AG08395 (cell line): ENCODE measurements around the gene PRDM16.

Experiments
- DNase-seq: peaks from one replicate; pipeline ENCODE4 v3.0.0; 2012; ENCODE audit warnings: mixed read lengths, low spot score

The PRDM16 gene

GRCh38 chr1:3244025-3244926, 175.3 kb downstream of the PRDM16 start:
- DNase-seq: no peak

GRCh38 chr1:3244927-3245315, 175.9 kb downstream of the PRDM16 start:
- DNase-seq: peak; percentile 34

- DNase-seq: no peak
These were observed 176.3 kb downstream of the PRDM16 start for GRCh38 chr1:3245344-3245743.

GRCh38 chr1:3245768-3246167, 176.8 kb downstream of the PRDM16 start:
- no peak for DNase-seq

- no peak for DNase-seq
These were observed 177.2 kb downstream of the PRDM16 start for GRCh38 chr1:3246251-3246650.

- no peak for DNase-seq
These were observed 178.6 kb downstream of the PRDM16 start for GRCh38 chr1:3247521-3248121.

GRCh38 chr1:3248155-3249141, 179.4 kb downstream of the PRDM16 start:
- no peak for DNase-seq

- no peak for DNase-seq
These were observed 180.2 kb downstream of the PRDM16 start for GRCh38 chr1:3249231-3249630.

GRCh38 chr1:3249631-3250501, 180.9 kb downstream of the PRDM16 start:
- DNase-seq: no peak

- DNase-seq: no peak
These were observed 181.6 kb downstream of the PRDM16 start for GRCh38 chr1:3250624-3251023.

- no peak for DNase-seq
These were observed 182.2 kb downstream of the PRDM16 start for GRCh38 chr1:3251099-3251806.

- DNase-seq: no peak
These were observed 182.9 kb downstream of the PRDM16 start for GRCh38 chr1:3251807-3252428.

GRCh38 chr1:3255680-3256079, 186.7 kb downstream of the PRDM16 start:
- no peak for DNase-seq

- DNase-seq: no peak
These were observed 188.8 kb downstream of the PRDM16 start for GRCh38 chr1:3257788-3258187.

- DNase-seq: no peak
These were observed 189.5 kb downstream of the PRDM16 start for GRCh38 chr1:3258386-3259003.

GRCh38 chr1:3259020-3259419, 190.0 kb downstream of the PRDM16 start:
- no peak for DNase-seq

- no peak for DNase-seq
These were observed 192.3 kb downstream of the PRDM16 start for GRCh38 chr1:3261007-3261968.

- DNase-seq: no peak
These were observed 193.1 kb downstream of the PRDM16 start for GRCh38 chr1:3261969-3262579.
